HG03469 (cell line): ENCODE data around the gene DAND5.

Source experiments
- ATAC-seq: cut with Tn5 transposase; IDR thresholded peaks from one replicate; pipeline ENCODE4 v1.9.1; 2021; ENCODE audit warnings: mild to moderate bottlenecking, moderate library complexity, moderate number of reproducible peaks; ENCODE audit not compliant: unreplicated experiment

DAND5 gene

GRCh38 chr19:12991296-12991695 is 21.9 kb downstream of the DAND5 start:
- no peak for ATAC-seq

- no peak for ATAC-seq
These were observed 23.4 kb downstream of the DAND5 start for GRCh38 chr19:12992729-12993128.

- no peak for ATAC-seq
These were observed 24.2 kb downstream of the DAND5 start for GRCh38 chr19:12993562-12993961.

- no peak for ATAC-seq
These were observed 25.6 kb downstream of the DAND5 start, which contains the start of gene NFIX for GRCh38 chr19:12994701-12995595. Gene NFIX (plus strand): TSS chr19:12995475. CDS start chr19:12995838, 363 bp downstream.

GRCh38 chr19:12995596-12996405 is 26.4 kb downstream of the DAND5 start:
- no peak for ATAC-seq

- ATAC-seq = no peak
These were observed 27.2 kb downstream of the DAND5 start for GRCh38 chr19:12996406-12997094.

- ATAC-seq = no peak
These were observed 28.0 kb downstream of the DAND5 start for GRCh38 chr19:12997179-12997966.

- no peak for ATAC-seq
These were observed 28.9 kb downstream of the DAND5 start for GRCh38 chr19:12997967-12998940.

- ATAC-seq = no peak
These were observed 31.8 kb downstream of the DAND5 start for GRCh38 chr19:13001166-13001501.

- ATAC-seq = no peak
These were observed 32.3 kb downstream of the DAND5 start for GRCh38 chr19:13001502-13002165.

- no peak for ATAC-seq
These were observed 33.0 kb downstream of the DAND5 start for GRCh38 chr19:13002166-13002898.

- no peak for ATAC-seq
These were observed 33.7 kb downstream of the DAND5 start for GRCh38 chr19:13003081-13003480.

- no peak for ATAC-seq
These were observed 34.9 kb downstream of the DAND5 start for GRCh38 chr19:13004273-13004672.

- ATAC-seq = no peak
These were observed 35.9 kb downstream of the DAND5 start for GRCh38 chr19:13005253-13005652.

- ATAC-seq = no peak
These were observed 36.5 kb downstream of the DAND5 start for GRCh38 chr19:13005861-13006370.

- no peak for ATAC-seq
These were observed 37.3 kb downstream of the DAND5 start for GRCh38 chr19:13006431-13007281.
